CD4-positive, alpha-beta T cell (primary cell): ENCODE measurements around the gene TSPAN1. TPM values are rescaled to one million over a fixed set of nuclear protein-coding genes. Genes with fewer than 3 reads are reported as not detected.
A peak's percentile ranks its signal among the peaks of the same experiment; 100 is the strongest.

Source experiments
- ATAC-seq: fragments of 200-7000 bp; cut with Tn5 transposase; one replicate; pipeline ENCODE4 v1.10.0; 2022; ENCODE audit warnings: mild to moderate bottlenecking; ENCODE audit not compliant: poor library complexity
- CTCF ChIA-PET: fragments of 350-600 bp; sonication (Branson Sonifier 250); formaldehyde crosslinking; loops from one replicate; lab custom pipeline; 2021; ENCODE audit warnings: antibody characterized with exemption, inconsistent platforms; lab: Charles Lee
- POLR2A ChIA-PET: fragments of 350-600 bp; sonication (Branson Sonifier 250); formaldehyde crosslinking; loops from one replicate; lab custom pipeline; 2021; ENCODE audit warnings: antibody characterized with exemption, inconsistent platforms; lab: Charles Lee
- DNase-seq, 14 experiments: peaks; one replicate each; pipeline ENCODE4 v3.0.0-alpha.2; 2013 to 2020; ENCODE audit warnings: mixed read lengths in 2 of 14
- H3K27ac ChIP-seq, 2 donors: one replicate each; pipeline versions ENCODE4 v1.5.1 to v1.7.0; 2013; ENCODE audit warnings: low read length in 2 of 2, low read depth in 1 of 2, mild to moderate bottlenecking in 1 of 2
- H3K27me3 ChIP-seq, 2 experiments: 1 replicate in 1 of 2; 2 replicates in 1 of 2; pipeline versions ENCODE4 v1.6.1 to v1.7.0; 2013; ENCODE audit warnings: low read length in 2 of 2, control low read depth in 1 of 2, mild to moderate bottlenecking in 1 of 2, moderate library complexity in 1 of 2; ENCODE audit not compliant: insufficient read depth in 2 of 2, control insufficient read depth in 1 of 2
- H3K36me3 ChIP-seq: one replicate; pipeline ENCODE4 v1.6.1; 2013; ENCODE audit warnings: low read length, control low read depth; ENCODE audit not compliant: insufficient read depth
- H3K4me1 ChIP-seq: one replicate; pipeline ENCODE4 v1.6.1; 2013; ENCODE audit warnings: low read length, control low read depth; ENCODE audit not compliant: insufficient read depth
- H3K4me3 ChIP-seq: one replicate; pipeline ENCODE4 v1.5.1; 2013; ENCODE audit warnings: mild to moderate bottlenecking, low read length, moderate library complexity
- H3K9me3 ChIP-seq, 2 experiments: 1 replicate in 1 of 2; 2 replicates in 1 of 2; pipeline versions ENCODE4 v1.6.1 to v1.7.0; 2013; ENCODE audit warnings: low read length in 2 of 2, mild to moderate bottlenecking in 2 of 2, control low read depth in 1 of 2, moderate library complexity in 1 of 2; ENCODE audit not compliant: control insufficient read depth in 1 of 2, insufficient read depth in 1 of 2
- H3K27ac Mint-ChIP-seq: one replicate; pipeline ENCODE4 v1.8.0; 2020; ENCODE audit warnings: mixed read lengths
- H3K27me3 Mint-ChIP-seq: one replicate; pipeline ENCODE4 v1.8.0; 2021; ENCODE audit warnings: mixed read lengths
- H3K36me3 Mint-ChIP-seq: one replicate; pipeline ENCODE4 v1.8.0; 2021; ENCODE audit warnings: low read depth, mixed read lengths
- H3K4me1 Mint-ChIP-seq: one replicate; pipeline ENCODE4 v1.8.0; 2021; ENCODE audit warnings: low read depth, mixed read lengths
- H3K4me3 Mint-ChIP-seq: one replicate; pipeline ENCODE4 v1.8.0; 2020; ENCODE audit warnings: mild to moderate bottlenecking, mixed read lengths
- H3K9me3 Mint-ChIP-seq: one replicate; pipeline ENCODE4 v1.8.0; 2020; ENCODE audit warnings: mixed read lengths
- CTCF ChIP-seq: fragments of 200-600 bp; IDR thresholded peaks from one replicate; pipeline ENCODE4 v1.8.0; 2022; ENCODE audit warnings: antibody characterized with exemption, mild to moderate bottlenecking
- intact Hi-C, 2 experiments: fragments of 100-400 bp; cut with DNase I in 1 of 2; cut with micrococcal nuclease in 1 of 2; formaldehyde crosslinking; loops; one replicate each; pipeline versions ENCODE4 v1.15.1 to v1.9.0; 2023 to 2025; cut with DNase I, micrococcal nuclease
- total RNA-seq, 174 experiments: library from RNA in 2 of 174; stranded (reverse) in 2 of 174; gene quantifications; one replicate each; pipeline ENCODE4 v1.2.3 and lab custom pipeline; 2021 to 2026

The TSPAN1 gene
- total RNA-seq, 2 experiments from 2014 or later: not detected

GRCh38 chr1:46197964-46198811, 23.3 kb downstream of the TSPAN1 start, which contains the start of gene POMGNT1:
Gene POMGNT1, minus strand, starts transcription at chr1:46198434. Its CDS starts 613 bp downstream, at chr1:46197821.
- Histone ChIP-seq H3K4me3 (peak within 1 kb of the TSS; percentile 81), H3K27me3 (no peaks in the 10 kb centered on the region), H3K9me3 (no peaks in the 10 kb centered on the region), H3K27ac (peak within 1 kb of the TSS in 1 of 2 donors; percentile 37), H3K4me1 (peaks cover 34% of the 10 kb centered on the region), H3K36me3 (peaks cover 25% of the 10 kb centered on the region)
- DNase-seq: peak; percentile 53 to 90 (median 72)
- H3K4me1 Mint-ChIP-seq: peaks cover 36% of the 10 kb centered on the region
- H3K27ac Mint-ChIP-seq: peak within 1 kb of the TSS; percentile 71
- intact Hi-C loops: loop anchor here in 1 of 2 experiments (1.0 to 10.0 kb wide), 5 partner anchors 48 to 1843 kb away; partner anchors contain the start of genes ERI3, LRRC41, PIK3R3 and UQCRH
- peak; percentile 92 for ATAC-seq
- no peaks in the 10 kb centered on the region for H3K27me3 Mint-ChIP-seq
- H3K9me3 Mint-ChIP-seq: no peaks in the 10 kb centered on the region
- H3K36me3 Mint-ChIP-seq: peaks cover 32% of the 10 kb centered on the region
- ChIA-PET POLR2A (interaction anchor here (0.6 to 1.9 kb wide), 4 partner anchors 10 to 511 kb away, joined by 3 to 10 read pairs (median 4); no protein-coding TSS in a partner anchor), CTCF (interaction anchor here (2.3 kb wide), 1 partner anchor 25 kb away, joined by 12 read pairs; no protein-coding TSS in a partner anchor)
- H3K4me3 Mint-ChIP-seq: peak within 1 kb of the TSS; percentile 87
- no peak for TF ChIP-seq CTCF

GRCh38 chr1:46199233-46199749, 24.4 kb downstream of the TSPAN1 start:
- peaks cover 41% of the 10 kb centered on the region for H3K4me1 ChIP-seq
- H3K27ac Mint-ChIP-seq: peak overlapping the region; percentile 71
- H3K4me1 Mint-ChIP-seq: peaks cover 44% of the 10 kb centered on the region
- ChIA-PET CTCF (interaction anchor here (1.1 to 2.3 kb wide), 2 partner anchors 24 to 148 kb away, joined by 3 to 12 read pairs; no protein-coding TSS in a partner anchor), POLR2A (interaction anchor here (0.6 to 1.9 kb wide), 2 partner anchors 33 to 290 kb away, joined by 3 to 10 read pairs; no protein-coding TSS in a partner anchor)
- H3K4me3 ChIP-seq: no peak overlapping the region
- no peaks in the 10 kb centered on the region for H3K27me3 Mint-ChIP-seq
- intact Hi-C loops: loop anchor here in 1 of 2 experiments (2.0 to 10.0 kb wide), 4 partner anchors 66 to 1844 kb away; partner anchors contain the start of genes ERI3, LRRC41, PIK3R3 and UQCRH
- no peak for TF ChIP-seq CTCF
- H3K4me3 Mint-ChIP-seq: peak overlapping the region; percentile 87
- H3K36me3 ChIP-seq: peaks cover 14% of the 10 kb centered on the region
- ATAC-seq: no peak
- DNase-seq: no peak
- H3K36me3 Mint-ChIP-seq: peaks cover 22% of the 10 kb centered on the region
- no peaks in the 10 kb centered on the region for H3K9me3 ChIP-seq
- H3K9me3 Mint-ChIP-seq: no peaks in the 10 kb centered on the region
- no peak overlapping the region for H3K27ac ChIP-seq
- no peaks in the 10 kb centered on the region for H3K27me3 ChIP-seq

DNA sequence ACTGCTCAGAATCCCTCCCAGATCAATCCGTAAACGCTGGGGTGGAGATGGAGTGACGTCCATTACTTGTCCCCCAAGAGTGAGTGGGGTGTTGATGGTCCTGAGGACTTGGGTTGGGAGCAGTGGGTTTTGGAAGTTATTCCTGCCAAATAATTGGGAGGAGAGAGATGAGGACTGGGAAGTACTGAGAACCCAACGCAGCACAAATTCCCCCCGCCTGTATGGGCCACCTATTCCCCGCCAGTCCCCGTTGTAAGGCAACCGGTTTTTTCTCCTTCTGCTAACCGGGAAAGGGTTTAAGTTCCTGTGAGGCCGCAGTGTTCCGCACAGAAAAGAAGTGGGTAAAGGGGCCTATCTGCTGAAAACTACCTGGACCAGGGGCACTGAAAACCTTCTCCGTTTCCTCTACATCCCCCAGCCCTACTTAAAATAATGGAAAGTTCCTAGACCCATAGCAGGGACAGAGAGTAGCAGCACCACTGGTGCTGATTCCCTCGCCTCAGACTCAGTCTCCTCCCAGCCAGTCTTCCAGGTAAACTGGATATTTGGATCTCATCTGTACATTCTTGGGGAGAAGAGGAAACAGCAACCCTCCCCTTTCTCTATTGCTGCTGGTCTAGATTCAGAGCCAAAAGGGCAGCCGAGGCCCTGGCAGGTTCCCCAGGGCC, 29.0 kb downstream of the TSPAN1 start:
- H3K4me1 Mint-ChIP-seq: peaks cover 26% of the 10 kb centered on the region
- no peak for ATAC-seq
- peaks cover 18% of the 10 kb centered on the region for H3K4me1 ChIP-seq
- no peaks in the 10 kb centered on the region for H3K9me3 ChIP-seq
- H3K27me3 ChIP-seq: no peaks in the 10 kb centered on the region
- H3K27me3 Mint-ChIP-seq: no peaks in the 10 kb centered on the region
- no peaks in the 10 kb centered on the region for H3K36me3 ChIP-seq
- H3K4me3 ChIP-seq: peak overlapping the region; percentile 49
- TF ChIP-seq CTCF: no peak
- H3K27ac ChIP-seq: no peak overlapping the region
- no peaks in the 10 kb centered on the region for H3K9me3 Mint-ChIP-seq
- intact Hi-C loops: no loop called here
- H3K4me3 Mint-ChIP-seq: peak overlapping the region; percentile 63
- POLR2A ChIA-PET: no interaction called here
- H3K27ac Mint-ChIP-seq: no peak overlapping the region
- no peaks in the 10 kb centered on the region for H3K36me3 Mint-ChIP-seq
- CTCF ChIA-PET: no interaction called here
- no peak for DNase-seq
